Right atrium auricular region (tissue), 2 donors: ENCODE results near the gene CDC6. TPM values are rescaled to one million over a fixed set of nuclear protein-coding genes. Genes with fewer than 3 reads are reported as not detected.

Experiments used
- DNase-seq: peaks from one replicate; pipeline ENCODE4 v3.0.0-alpha.2; 2019; ENCODE audit warnings: low spot score
- H3K27ac ChIP-seq, 2 donors: fragments of 200-600 bp; sonication (generic); 1 replicate in 1 of 2; 2 replicates in 1 of 2; pipeline ENCODE4 v1.5.1; 2016 to 2019
- H3K27me3 ChIP-seq, 2 donors: fragments of 200-600 bp; sonication (generic); one replicate each; pipeline versions ENCODE4 v1.5.1 to v1.6.0; 2017 to 2019
- H3K36me3 ChIP-seq: fragments of 200-600 bp; sonication (generic); one replicate; pipeline ENCODE4 v1.5.1; 2016
- H3K4me1 ChIP-seq, 2 donors: fragments of 200-600 bp; sonication (generic); one replicate each; pipeline versions ENCODE4 v1.5.1 to v1.6.0; 2017 to 2019
- H3K4me3 ChIP-seq, 2 donors: fragments of 200-600 bp; sonication (generic); 1 replicate in 1 of 2; 2 replicates in 1 of 2; pipeline ENCODE4 v1.5.1; 2017 to 2019; ENCODE audit warnings: mild to moderate bottlenecking in 1 of 2, moderate library complexity in 1 of 2
- H3K9me3 ChIP-seq, 2 donors: fragments of 200-600 bp; sonication (generic); one replicate each; pipeline ENCODE4 v1.5.1; 2019
- total RNA-seq, 2 donors: library from RNA; depleted of rRNA; stranded (reverse); fragments of >200 nt; gene quantifications; one replicate each; pipeline ENCODE4 v1.1.0, GENCODE V29; 2016
- TF ChIP-seq, protein P1 (sequence below), 2 donors: fragments of 200-600 bp; sonication (generic); IDR thresholded peaks; one replicate each; pipeline ENCODE4 v1.5.1; 2019; ENCODE audit warnings: antibody characterized with exemption in 2 of 2

The CDC6 gene
- total RNA-seq, 2 donors from 2014 or later: 0.44 to 1.0 TPM

DNA sequence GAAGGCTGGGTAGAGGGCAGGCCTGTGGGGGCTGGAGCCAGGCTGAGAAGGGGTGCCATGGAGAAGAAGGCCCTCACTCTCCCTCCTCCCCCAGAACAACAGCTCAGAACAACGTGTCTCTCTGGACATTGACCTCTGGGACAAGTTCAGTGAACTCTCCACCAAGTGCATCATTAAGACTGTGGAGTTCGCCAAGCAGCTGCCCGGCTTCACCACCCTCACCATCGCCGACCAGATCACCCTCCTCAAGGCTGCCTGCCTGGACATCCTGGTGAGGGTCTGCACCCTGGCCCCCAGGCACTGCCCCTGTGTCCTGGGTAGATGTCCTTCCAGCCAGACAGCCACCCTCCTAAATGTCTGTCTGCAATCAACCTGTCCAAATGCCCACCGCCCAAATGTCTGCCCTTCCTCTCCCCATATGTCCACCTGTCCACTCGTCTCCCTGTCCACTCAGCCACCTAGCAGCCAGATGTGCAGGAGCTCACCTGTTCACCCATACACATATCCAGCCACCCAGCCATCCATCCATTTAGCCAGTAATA lies 64.6 kb downstream of the CDC6 start:
- H3K9me3 ChIP-seq: no peaks in the 10 kb centered on the region
- H3K4me1 ChIP-seq: peaks cover 0 to 68% of the 10 kb centered on the region in 2 donors
- TF ChIP-seq, protein P1, sequence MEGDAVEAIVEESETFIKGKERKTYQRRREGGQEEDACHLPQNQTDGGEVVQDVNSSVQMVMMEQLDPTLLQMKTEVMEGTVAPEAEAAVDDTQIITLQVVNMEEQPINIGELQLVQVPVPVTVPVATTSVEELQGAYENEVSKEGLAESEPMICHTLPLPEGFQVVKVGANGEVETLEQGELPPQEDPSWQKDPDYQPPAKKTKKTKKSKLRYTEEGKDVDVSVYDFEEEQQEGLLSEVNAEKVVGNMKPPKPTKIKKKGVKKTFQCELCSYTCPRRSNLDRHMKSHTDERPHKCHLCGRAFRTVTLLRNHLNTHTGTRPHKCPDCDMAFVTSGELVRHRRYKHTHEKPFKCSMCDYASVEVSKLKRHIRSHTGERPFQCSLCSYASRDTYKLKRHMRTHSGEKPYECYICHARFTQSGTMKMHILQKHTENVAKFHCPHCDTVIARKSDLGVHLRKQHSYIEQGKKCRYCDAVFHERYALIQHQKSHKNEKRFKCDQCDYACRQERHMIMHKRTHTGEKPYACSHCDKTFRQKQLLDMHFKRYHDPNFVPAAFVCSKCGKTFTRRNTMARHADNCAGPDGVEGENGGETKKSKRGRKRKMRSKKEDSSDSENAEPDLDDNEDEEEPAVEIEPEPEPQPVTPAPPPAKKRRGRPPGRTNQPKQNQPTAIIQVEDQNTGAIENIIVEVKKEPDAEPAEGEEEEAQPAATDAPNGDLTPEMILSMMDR (IDR thresholded peaks at IDR 0.05): no peak
- no peaks in the 10 kb centered on the region for H3K27me3 ChIP-seq
- no peak for DNase-seq
- no peak overlapping the region for H3K27ac ChIP-seq
- H3K4me3 ChIP-seq: no peak overlapping the region
- peaks cover 71% of the 10 kb centered on the region for H3K36me3 ChIP-seq

DNA sequence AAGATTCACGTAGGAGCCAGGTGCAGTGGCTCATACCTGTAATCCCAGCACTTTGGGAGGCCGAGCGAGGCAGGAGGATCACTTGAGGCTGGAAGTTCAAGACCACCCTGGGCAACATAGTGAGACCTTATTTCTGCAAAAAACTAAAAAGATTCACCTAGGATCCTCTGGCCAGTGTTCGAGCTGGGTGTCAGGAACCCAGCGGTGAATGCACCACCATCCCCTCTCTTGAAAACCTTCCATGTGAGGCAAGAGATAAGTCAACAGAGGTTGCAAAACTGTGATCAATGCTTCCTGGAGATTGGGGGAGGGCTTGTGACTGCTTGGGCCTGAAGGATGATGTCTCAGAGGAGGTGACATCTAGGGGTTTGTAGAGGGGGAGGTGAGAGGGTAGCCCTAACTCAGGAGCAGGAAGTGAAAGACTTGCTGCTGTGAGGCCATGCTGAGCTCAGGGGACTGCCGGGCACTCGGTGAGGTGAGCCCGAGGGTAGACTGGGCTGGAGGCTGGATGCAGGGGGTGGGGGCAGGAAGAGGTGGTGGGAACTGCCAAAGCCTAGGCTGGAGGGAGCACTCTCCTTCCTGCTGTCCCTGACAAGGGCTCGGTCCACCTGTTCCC lies 65.2 kb downstream of the CDC6 start:
- Histone ChIP-seq H3K4me1 (peaks cover 0 to 62% of the 10 kb centered on the region in 2 donors), H3K9me3 (no peaks in the 10 kb centered on the region), H3K27ac (no peak overlapping the region), H3K4me3 (no peak overlapping the region), H3K36me3 (peaks cover 71% of the 10 kb centered on the region), H3K27me3 (no peaks in the 10 kb centered on the region)
- no peak for DNase-seq
- TF ChIP-seq, protein P1 (IDR thresholded peaks at IDR 0.05): no peak

Other genes with a start within 250 kb of the CDC6 start
- gene MED24, start 233.5 kb upstream of the CDC6 start, total RNA-seq: 10 to 100 TPM; 44.2 to 44.7 TPM
- 10 to 100 TPM; 60.3 to 69.0 TPM for gene THRA, start 224.9 kb upstream of the CDC6 start, total RNA-seq
- 1 to 10 TPM; 8.3 to 9.9 TPM for gene NR1D1, start 187.3 kb upstream of the CDC6 start, total RNA-seq
- 10 to 100 TPM; 42.2 to 52.5 TPM for gene MSL1, start 165.9 kb upstream of the CDC6 start, total RNA-seq
- gene CASC3, start 147.3 kb upstream of the CDC6 start, total RNA-seq: 10 to 100 TPM; 26.0 to 35.5 TPM
- gene RAPGEFL1, start 110.4 kb upstream of the CDC6 start, total RNA-seq: 1 to 10 TPM; 1.6 to 2.9 TPM
- 1 to 10 TPM; 5.0 to 8.5 TPM for gene WIPF2, start 68.6 kb upstream of the CDC6 start, total RNA-seq
- 10 to 100 TPM; 28.5 to 51.7 TPM for gene RARA, start 21.3 kb downstream of the CDC6 start, total RNA-seq
- gene GJD3, start 76.9 kb downstream of the CDC6 start, total RNA-seq: 1 to 10 TPM in 1 of 2 donors, not detected in 1; 1.6 TPM
- gene TOP2A, start 130.0 kb downstream of the CDC6 start, total RNA-seq: 1 to 10 TPM in 1 of 2 donors, under 1 TPM in 1; 0.31 to 3.7 TPM
- gene IGFBP4, start 155.6 kb downstream of the CDC6 start, total RNA-seq: 100 to 1,000 TPM in 1 of 2 donors, 10 to 100 TPM in 1; 81.0 to 237 TPM
- not detected for gene TNS4, start 213.7 kb downstream of the CDC6 start, total RNA-seq